GM12878 (cell line): Measurements from ENCODE around the gene SEPTIN7. TPM values are rescaled to one million over a fixed set of nuclear protein-coding genes. Genes with fewer than 3 reads are reported as not detected.

ENCODE experiments used
- ATF2 ChIP-seq: IDR thresholded peaks from 2 replicates; pipeline ENCODE4 v1.6.1; 2012; ENCODE audit warnings: low read length, inconsistent platforms
- BHLHE40 ChIP-seq, 2 experiments: fragments of 450-650 bp in 1 of 2; IDR thresholded peaks; 2 replicates each; pipeline ENCODE4 v1.6.1; 2011 to 2017; ENCODE audit warnings: low read depth in 2 of 2, borderline replicate concordance in 1 of 2, improper control_type of control experiment in 1 of 2, low read length in 1 of 2, mild to moderate bottlenecking in 1 of 2
- CBFB ChIP-seq: IDR thresholded peaks from 2 replicates; pipeline ENCODE4 v1.6.1; 2016; ENCODE audit warnings: antibody characterized with exemption, low read depth
- CEBPB ChIP-seq, 2 experiments: fragments of 150-350 bp in 1 of 2; IDR thresholded peaks; 2 replicates each; pipeline ENCODE4 v1.6.1; 2012 to 2014; ENCODE audit warnings: low read depth in 2 of 2, low read length in 2 of 2, borderline replicate concordance in 1 of 2, inconsistent platforms in 1 of 2
- CHD2 ChIP-seq: IDR thresholded peaks from 2 replicates; pipeline ENCODE4 v1.6.1; 2011; ENCODE audit warnings: low read depth, low read length, improper control_type of control experiment, borderline replicate concordance
- CHD4 ChIP-seq: fragments of 200-600 bp; sonication (generic); IDR thresholded peaks from 2 replicates; pipeline ENCODE4 v1.6.1; 2016; ENCODE audit warnings: mild to moderate bottlenecking
- CREM ChIP-seq: IDR thresholded peaks from 2 replicates; pipeline ENCODE4 v1.6.1; 2014; ENCODE audit warnings: antibody characterized with exemption, low read depth
- E4F1 ChIP-seq: fragments of 450-650 bp; IDR thresholded peaks from 2 replicates; pipeline ENCODE4 v1.6.1; 2018; ENCODE audit warnings: borderline replicate concordance, mild to moderate bottlenecking; ENCODE audit not compliant: partially characterized antibody
- EED ChIP-seq: sonication (generic); IDR thresholded peaks from 2 replicates; pipeline ENCODE4 v1.6.1; 2016; ENCODE audit warnings: antibody characterized with exemption, low read depth
- HCFC1 ChIP-seq: fragments of 150-350 bp; IDR thresholded peaks from 2 replicates; pipeline ENCODE4 v1.6.1; 2014; ENCODE audit warnings: low read length
- KLF5 ChIP-seq: fragments of 450-650 bp; IDR thresholded peaks from 2 replicates; pipeline ENCODE4 v1.6.1; 2014; ENCODE audit warnings: mild to moderate bottlenecking; ENCODE audit not compliant: partially characterized antibody
- LARP7 ChIP-seq: fragments of 450-650 bp; IDR thresholded peaks from 2 replicates; pipeline ENCODE4 v1.6.1; 2017; ENCODE audit warnings: mild to moderate bottlenecking
- MLLT1 ChIP-seq: fragments of 450-650 bp; IDR thresholded peaks from 2 replicates; pipeline ENCODE4 v1.6.1; 2016; ENCODE audit warnings: mild to moderate bottlenecking
- NBN ChIP-seq: fragments of 450-650 bp; IDR thresholded peaks from 2 replicates; pipeline ENCODE4 v1.6.1; 2016
- NR2C2 ChIP-seq: IDR thresholded peaks from 2 replicates; pipeline ENCODE4 v1.6.1; 2011; ENCODE audit warnings: borderline replicate concordance, low read depth; ENCODE audit not compliant: control insufficient read depth, insufficient read length
- PML ChIP-seq: IDR thresholded peaks from 2 replicates; pipeline ENCODE4 v1.6.1; 2012; ENCODE audit warnings: low read length, inconsistent platforms
- POLR2A ChIP-seq: IDR thresholded peaks from 2 replicates; pipeline ENCODE4 v1.6.1; 2011; ENCODE audit warnings: low read depth, mild to moderate bottlenecking, low read length
- POLR2AphosphoS2 ChIP-seq: IDR thresholded peaks from 2 replicates; pipeline ENCODE4 v1.6.1; 2011; ENCODE audit warnings: low read depth, mild to moderate bottlenecking, low read length, improper control_type of control experiment, moderate library complexity
- RAD51 ChIP-seq: fragments of 450-650 bp; IDR thresholded peaks from 2 replicates; pipeline ENCODE4 v1.6.1; 2016; ENCODE audit warnings: moderate library complexity, mild to moderate bottlenecking, inconsistent platforms
- SMAD1 ChIP-seq: fragments of 450-650 bp; IDR thresholded peaks from 2 replicates; pipeline ENCODE4 v1.6.1; 2018; ENCODE audit warnings: mild to moderate bottlenecking, low read depth; ENCODE audit not compliant: partially characterized antibody
- SMARCA5 ChIP-seq: fragments of 450-650 bp; IDR thresholded peaks from 2 replicates; pipeline ENCODE4 v1.6.1; 2017; ENCODE audit warnings: mild to moderate bottlenecking
- TBL1XR1 ChIP-seq: IDR thresholded peaks from 2 replicates; pipeline ENCODE4 v1.6.1; 2012; ENCODE audit warnings: low read depth, low read length, improper control_type of control experiment
- ZBTB33 ChIP-seq: fragments of 450-650 bp; IDR thresholded peaks from 2 replicates; pipeline ENCODE4 v1.6.1; 2017; ENCODE audit warnings: mild to moderate bottlenecking
- polyA plus RNA-seq, 11 experiments: library from polyadenylated mRNA; depleted of rRNA in 4 of 11; unstranded in 6 of 11; stranded (reverse) in 5 of 11; fragments of >200 nt; fragmentation: Nextera tagmentation in 4 of 11; fragmentation: Illumina TruSeq in 1 of 11; extraction: Ambion mirVana in 4 of 11; extraction: Trizol in 1 of 11; gene quantifications; 1 replicate in 1 of 11; 2 replicates in 10 of 11; pipeline versions ENCODE4 v1.2.1 to v1.2.3, GENCODE V29; 2011 to 2016; ENCODE audit warnings: inconsistent platforms in 2 of 11, missing spikeins in 2 of 11, low read depth in 1 of 11
- total RNA-seq, 4 experiments: library from RNA; depleted of rRNA in 3 of 4; stranded (reverse); fragments of >200 nt in 3 of 4; fragmentation: Illumina TruSeq in 1 of 4; extraction: Trizol in 1 of 4; gene quantifications; 2 replicates each; pipeline versions ENCODE4 v1.2.1 to v1.2.3, GENCODE V29; 2013 to 2021

The SEPTIN7 gene
- total and polyA plus RNA-seq, 10 of the 15 experiments (the other 5 are each of a cell fraction or from before 2014, with no cell fraction given) = 176 to 787 (median 437) TPM

GRCh38 chr7:35800718-35801391 lies at the start of gene SEPTIN7 (continued):
- peak; percentile 78 for TF ChIP-seq E4F1
- no peak for TF ChIP-seq CHD4
- TF ChIP-seq NR2C2 = no peak
- TF ChIP-seq SMARCA5 = peak; percentile 73
- peak; percentile 77; the same call in 1 of the 2 replicates for TF ChIP-seq ATF2
- TF ChIP-seq LARP7 = no peak; the same call in 1 of the 2 replicates
- TF ChIP-seq POLR2AphosphoS2 = peak; percentile 81; the same call in 1 of the 2 replicates
- peak; percentile 68; the same call in 1 of the 2 replicates for TF ChIP-seq TBL1XR1
- TF ChIP-seq CREM = peak; percentile 76
- TF ChIP-seq PML = peak; percentile 3; the same call in 1 of the 2 replicates
- peak; percentile 100 for TF ChIP-seq CHD2
- TF ChIP-seq CEBPB (IDR thresholded peaks at IDR 0.05; ENCODE audit: borderline replicate concordance in 1 of 2, low read depth in 2 of 2, low read length in 2 of 2) = peak in 1 of 2 experiments; percentile 32; a peak in 1 of 4 replicates
- peak; percentile 68 for TF ChIP-seq SMAD1
- peak; percentile 68 for TF ChIP-seq KLF5
- peak; percentile 87 for TF ChIP-seq NBN
- TF ChIP-seq HCFC1 = peak; percentile 62
- TF ChIP-seq BHLHE40 (IDR thresholded peaks at IDR 0.05; ENCODE audit: borderline replicate concordance in 1 of 2, low read depth in 2 of 2, low read length in 1 of 2) = 0 out of 4 replicates have a peak, but pooled peaks of 1 of the 2 experiments have one; percentile 15
- TF ChIP-seq EED = no peak
- peak; percentile 93 for TF ChIP-seq MLLT1
- peak; percentile 64; the same call in 1 of the 2 replicates for TF ChIP-seq RAD51
- peak; percentile 94 for TF ChIP-seq POLR2A
- TF ChIP-seq CBFB = peak; percentile 94
- TF ChIP-seq ZBTB33 = peak; percentile 35; the same call in 1 of the 2 replicates
